GM19351 (cell line): ENCODE data around the gene FRMPD4.

Experiments
- ATAC-seq: cut with Tn5 transposase; IDR thresholded peaks from one replicate; pipeline ENCODE4 v1.9.1; 2021; ENCODE audit warnings: mild to moderate bottlenecking, moderate library complexity; ENCODE audit not compliant: unreplicated experiment

Gene FRMPD4

GRCh38 chrX:12210196-12210815 lies 72.0 kb downstream of the FRMPD4 start:
- ATAC-seq = no peak

GRCh38 chrX:12210971-12211370 lies 72.7 kb downstream of the FRMPD4 start:
- ATAC-seq = no peak

GRCh38 chrX:12223650-12224049 lies 85.4 kb downstream of the FRMPD4 start:
- no peak for ATAC-seq

GRCh38 chrX:12225107-12225506 lies 86.8 kb downstream of the FRMPD4 start:
- ATAC-seq = no peak

- ATAC-seq = no peak
Measured at GRCh38 chrX:12227412-12228041, 89.3 kb downstream of the FRMPD4 start.

- no peak for ATAC-seq
Measured at GRCh38 chrX:12228862-12229261, 90.6 kb downstream of the FRMPD4 start.

- ATAC-seq = no peak
Measured at GRCh38 chrX:12229986-12230385, 91.7 kb downstream of the FRMPD4 start.

GRCh38 chrX:12234534-12235329 lies 96.5 kb downstream of the FRMPD4 start:
- no peak for ATAC-seq

- ATAC-seq = no peak
Measured at GRCh38 chrX:12236156-12236555, 97.9 kb downstream of the FRMPD4 start.

- ATAC-seq = no peak
Measured at GRCh38 chrX:12237131-12237530, 98.9 kb downstream of the FRMPD4 start.

GRCh38 chrX:12237771-12238170 lies 99.5 kb downstream of the FRMPD4 start:
- no peak for ATAC-seq

- no peak for ATAC-seq
Measured at GRCh38 chrX:12239356-12240082, 101.2 kb downstream of the FRMPD4 start.

GRCh38 chrX:12240491-12240890 lies 102.2 kb downstream of the FRMPD4 start:
- ATAC-seq = no peak

GRCh38 chrX:12241026-12241425 lies 102.8 kb downstream of the FRMPD4 start:
- no peak for ATAC-seq

GRCh38 chrX:12245650-12246645 lies 107.7 kb downstream of the FRMPD4 start:
- ATAC-seq = no peak

- ATAC-seq = no peak
Measured at GRCh38 chrX:12249997-12250396, 111.7 kb downstream of the FRMPD4 start.

- ATAC-seq = no peak
Measured at GRCh38 chrX:12263211-12263610, 124.9 kb downstream of the FRMPD4 start.

GRCh38 chrX:12269484-12269883 lies 131.2 kb downstream of the FRMPD4 start:
- ATAC-seq = no peak

- ATAC-seq = no peak
Measured at GRCh38 chrX:12278151-12278550, 139.9 kb downstream of the FRMPD4 start.

GRCh38 chrX:12282991-12283390 lies 144.7 kb downstream of the FRMPD4 start:
- no peak for ATAC-seq
